ENCODE measurements around the gene AMOTL1. TPM values are rescaled to one million over a fixed set of nuclear protein-coding genes. Genes with fewer than 3 reads are reported as not detected.

Gene AMOTL1
- total and polyA plus RNA-seq, 2 of the 8 experiments (the other 6 are each of a cell fraction or from before 2014, with no cell fraction given) = 9.0 to 27.6 TPM

DNA sequence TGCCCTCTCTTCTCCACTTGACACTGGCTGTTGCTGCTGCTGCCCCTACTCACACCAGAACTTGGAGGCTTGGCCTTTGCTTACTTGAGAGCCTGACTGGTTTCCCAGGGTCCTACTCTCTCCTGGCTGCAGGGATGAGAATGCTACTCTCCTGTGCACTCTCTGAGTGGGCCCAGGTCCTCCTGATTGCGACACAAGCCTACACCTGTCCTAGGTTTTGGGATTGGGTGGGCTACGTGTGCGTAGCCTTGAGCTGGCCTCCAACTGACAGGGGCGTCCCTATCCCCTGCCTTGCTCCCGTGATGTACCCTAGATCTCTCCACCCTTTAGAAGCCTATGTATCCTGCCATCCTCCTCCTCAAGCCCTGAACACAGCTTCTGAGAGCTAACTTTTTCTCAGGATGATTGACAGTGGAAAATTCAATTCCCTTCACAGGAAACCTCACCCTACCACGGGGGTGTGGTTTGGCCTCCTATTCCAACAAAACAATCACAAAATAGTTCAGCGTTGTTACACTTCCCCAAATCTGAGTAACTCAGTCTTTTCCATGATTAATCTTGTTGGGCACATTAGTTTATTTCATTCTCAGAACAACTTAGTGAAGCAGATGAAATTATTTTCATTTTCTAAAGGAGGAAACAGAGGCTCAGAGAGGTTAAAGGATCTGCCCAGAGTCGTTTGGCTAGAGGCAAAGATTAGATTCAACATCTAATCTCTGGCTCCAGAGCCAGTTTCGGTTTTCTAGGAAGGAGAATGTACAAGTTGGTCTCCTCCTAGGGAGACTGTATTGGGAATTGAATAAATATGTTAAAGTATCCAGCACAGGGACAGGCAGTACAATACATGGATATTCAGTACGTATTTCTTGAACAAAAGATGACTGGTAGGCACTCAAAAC lies 17.6 kb upstream of the AMOTL1 start:
- H2BK20ac ChIP-seq (ENCODE audit: low read length) = no peak overlapping the region
- H3K4me3 ChIP-seq (ENCODE audit: extremely low read depth in 1 of 4, insufficient read depth in 2 of 4, low read depth in 3 of 4, low read length in 4 of 4) = no peak overlapping the region
- no peaks in the 10 kb centered on the region for H3K36me3 ChIP-seq (ENCODE audit: control insufficient read depth in 2 of 4, insufficient read depth in 4 of 4, low read length in 3 of 4)
- H3K79me2 ChIP-seq (ENCODE audit: control insufficient read depth in 1 of 2, insufficient read depth in 2 of 2, low read length in 2 of 2) = no peaks in the 10 kb centered on the region
- no peak overlapping the region for H2BK120ac ChIP-seq (replicated peaks; ENCODE audit: low read depth, low read length)
- no peak overlapping the region for H2BK5ac ChIP-seq (ENCODE audit: low read depth, low read length)
- no peak overlapping the region for H3K18ac ChIP-seq (ENCODE audit: extremely low read depth, low read length)
- H3K79me1 ChIP-seq (ENCODE audit: low read depth, low read length) = no peaks in the 10 kb centered on the region
- no peak overlapping the region for H3K27ac ChIP-seq (ENCODE audit: low read depth, low read length)
- H3K9ac ChIP-seq (replicated peaks in 1 of 4; ENCODE audit: extremely low read depth in 1 of 4, low read depth in 3 of 4, low read length in 3 of 4) = no peak overlapping the region
- H3K4me2 ChIP-seq (ENCODE audit: insufficient read depth in 1 of 2, low read depth in 2 of 2, low read length in 2 of 2) = no peak overlapping the region
- H3K23ac ChIP-seq (ENCODE audit: insufficient read length) = no peak overlapping the region
- H2AK5ac ChIP-seq (ENCODE audit: low read depth, low read length) = no peak overlapping the region
- H4K5ac ChIP-seq (ENCODE audit: insufficient read length, low read depth, low read length) = no peak overlapping the region
- POLR2A ChIA-PET (ENCODE audit: partially characterized antibody) = interaction anchor here (1.2 kb wide), 1 partner anchor 89 kb away, joined by 3 read pairs; no protein-coding TSS in a partner anchor
- no peak overlapping the region for H3K4ac ChIP-seq (replicated peaks; ENCODE audit: insufficient read length, low read depth, low read length)
- H3K14ac ChIP-seq (ENCODE audit: insufficient read length) = no peak overlapping the region
- H3K27me3 ChIP-seq (replicated peaks in 1 of 4; ENCODE audit: control insufficient read depth in 3 of 4, extremely low read depth in 1 of 4, insufficient read depth in 3 of 4, low read length in 3 of 4) = no peaks in the 10 kb centered on the region
- DNase-seq (ENCODE audit: low read depth in 1 of 2, low spot score in 2 of 2) (no peak), FAIRE-seq (no peak)
- no peak overlapping the region; the same call in 1 of the 2 replicates for H2BK12ac ChIP-seq (ENCODE audit: low read depth, low read length)
- H4K20me1 ChIP-seq (replicated peaks in 1 of 2; ENCODE audit: control insufficient read depth in 1 of 2, insufficient read depth in 2 of 2, low read length in 2 of 2) = no peaks in the 10 kb centered on the region
- no peak overlapping the region for H2AFZ ChIP-seq (ENCODE audit: low read length)
- H3K23me2 ChIP-seq (ENCODE audit: low read depth, low read length) = no peaks in the 10 kb centered on the region
- no peak overlapping the region for H4K91ac ChIP-seq (replicated peaks; ENCODE audit: insufficient read length, low read length)
- CTCF ChIA-PET (ENCODE audit: partially characterized antibody) = no interaction called here
- no peak overlapping the region for H2BK15ac ChIP-seq (ENCODE audit: low read length)
- H3K9me3 ChIP-seq (ENCODE audit: insufficient read depth in 2 of 2, low read depth in 1 of 2, low read length in 1 of 2) = no peaks in the 10 kb centered on the region
- H3K4me1 ChIP-seq (replicated peaks in 1 of 4; ENCODE audit: control insufficient read depth in 3 of 4, insufficient read depth in 4 of 4, low read length in 3 of 4) = peaks cover 0 to 3% (median 0%) of the 10 kb centered on the region in 4 experiments; a peak in 1 of 7 replicates
- H3K56ac ChIP-seq (replicated peaks; ENCODE audit: insufficient read length, low read depth, low read length) = no peak overlapping the region
- H4K8ac ChIP-seq (ENCODE audit: extremely low read depth, insufficient read depth, low read length) = no peak overlapping the region
- 89% methylated on average over 10 of the region's 10 CpGs; no CpG with 5 or more reads in 1 of the 2 experiments for WGBS, 2 experiments (ENCODE audit: extremely low coverage in 1 of 2, insufficient coverage in 1 of 2, insufficient read length in 1 of 2, insufficient replicate concordance in 2 of 2, low coverage in 1 of 2, low lambda C conversion rate in 2 of 2, missing lambda C conversion rate in 1 of 2)
- no peak for TF ChIP-seq BCL11A (IDR thresholded peaks at IDR 0.05; ENCODE audit: low read depth in 2 of 2, low read length in 2 of 2)
